ENCODE data around the gene FIGN.

Gene FIGN

DNA sequence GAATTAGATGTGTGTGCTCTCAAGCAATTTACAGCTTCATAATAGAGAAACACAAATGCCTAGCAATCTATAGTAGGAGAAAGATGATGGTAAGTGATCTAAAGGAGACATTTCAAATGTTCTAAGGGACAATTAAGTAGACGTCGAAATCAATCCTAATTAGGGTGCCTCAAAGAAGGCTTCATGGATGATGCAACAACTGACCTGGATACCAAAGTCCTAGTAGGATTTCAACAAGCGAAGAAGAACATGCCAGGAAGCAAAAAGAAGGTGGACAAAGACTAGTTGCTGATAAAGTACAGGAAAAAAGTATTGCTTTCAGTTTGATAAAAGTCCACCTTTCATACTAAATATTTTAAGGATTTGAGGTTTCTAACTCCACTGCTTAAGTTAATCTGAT, 12.5 kb downstream of the FIGN start:
- TF ChIP-seq, protein P1, sequence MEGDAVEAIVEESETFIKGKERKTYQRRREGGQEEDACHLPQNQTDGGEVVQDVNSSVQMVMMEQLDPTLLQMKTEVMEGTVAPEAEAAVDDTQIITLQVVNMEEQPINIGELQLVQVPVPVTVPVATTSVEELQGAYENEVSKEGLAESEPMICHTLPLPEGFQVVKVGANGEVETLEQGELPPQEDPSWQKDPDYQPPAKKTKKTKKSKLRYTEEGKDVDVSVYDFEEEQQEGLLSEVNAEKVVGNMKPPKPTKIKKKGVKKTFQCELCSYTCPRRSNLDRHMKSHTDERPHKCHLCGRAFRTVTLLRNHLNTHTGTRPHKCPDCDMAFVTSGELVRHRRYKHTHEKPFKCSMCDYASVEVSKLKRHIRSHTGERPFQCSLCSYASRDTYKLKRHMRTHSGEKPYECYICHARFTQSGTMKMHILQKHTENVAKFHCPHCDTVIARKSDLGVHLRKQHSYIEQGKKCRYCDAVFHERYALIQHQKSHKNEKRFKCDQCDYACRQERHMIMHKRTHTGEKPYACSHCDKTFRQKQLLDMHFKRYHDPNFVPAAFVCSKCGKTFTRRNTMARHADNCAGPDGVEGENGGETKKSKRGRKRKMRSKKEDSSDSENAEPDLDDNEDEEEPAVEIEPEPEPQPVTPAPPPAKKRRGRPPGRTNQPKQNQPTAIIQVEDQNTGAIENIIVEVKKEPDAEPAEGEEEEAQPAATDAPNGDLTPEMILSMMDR (IDR thresholded peaks at IDR 0.05; ENCODE audit: insufficient read depth, low read length, poor library complexity, severe bottlenecking) = no peak
- Histone ChIP-seq H3K4me3 (replicated peaks; ENCODE audit: low read depth, low read length) (no peak overlapping the region), H3K27me3 (replicated peaks; ENCODE audit: control insufficient read depth, insufficient read depth, low read length) (no peaks in the 10 kb centered on the region), H3K36me3 (ENCODE audit: control insufficient read depth, insufficient read depth, low read length) (no peaks in the 10 kb centered on the region)
- no peak for DNase-seq (ENCODE audit: extremely low read depth, insufficient read length)

DNA sequence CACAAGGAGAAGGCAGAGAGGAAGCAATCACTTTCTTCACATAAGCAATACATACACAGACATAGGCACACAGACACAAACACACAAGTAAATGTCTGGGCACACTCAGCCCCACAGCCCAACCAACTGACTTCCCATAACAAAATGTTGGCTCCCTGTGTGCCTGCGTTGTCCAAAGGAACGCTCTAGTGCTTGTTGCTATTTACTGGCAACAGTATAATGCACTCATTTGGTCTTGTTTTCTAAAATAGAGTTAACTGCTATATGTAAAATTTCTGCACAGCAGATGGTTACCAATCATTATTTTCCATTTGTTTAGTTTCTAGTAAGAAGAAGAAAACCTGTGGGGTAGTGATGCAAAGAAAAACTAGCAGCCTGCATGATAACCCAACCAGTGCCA, 16.5 kb downstream of the FIGN start:
- no peak for DNase-seq (ENCODE audit: extremely low read depth, insufficient read length)
- no peak overlapping the region for H3K4me3 ChIP-seq (replicated peaks; ENCODE audit: low read depth, low read length)
- TF ChIP-seq, protein P1 (IDR thresholded peaks at IDR 0.05; ENCODE audit: insufficient read depth, low read length, poor library complexity, severe bottlenecking) = no peak
- no peaks in the 10 kb centered on the region for H3K36me3 ChIP-seq (ENCODE audit: control insufficient read depth, insufficient read depth, low read length)
- no peaks in the 10 kb centered on the region for H3K27me3 ChIP-seq (replicated peaks; ENCODE audit: control insufficient read depth, insufficient read depth, low read length)

DNA sequence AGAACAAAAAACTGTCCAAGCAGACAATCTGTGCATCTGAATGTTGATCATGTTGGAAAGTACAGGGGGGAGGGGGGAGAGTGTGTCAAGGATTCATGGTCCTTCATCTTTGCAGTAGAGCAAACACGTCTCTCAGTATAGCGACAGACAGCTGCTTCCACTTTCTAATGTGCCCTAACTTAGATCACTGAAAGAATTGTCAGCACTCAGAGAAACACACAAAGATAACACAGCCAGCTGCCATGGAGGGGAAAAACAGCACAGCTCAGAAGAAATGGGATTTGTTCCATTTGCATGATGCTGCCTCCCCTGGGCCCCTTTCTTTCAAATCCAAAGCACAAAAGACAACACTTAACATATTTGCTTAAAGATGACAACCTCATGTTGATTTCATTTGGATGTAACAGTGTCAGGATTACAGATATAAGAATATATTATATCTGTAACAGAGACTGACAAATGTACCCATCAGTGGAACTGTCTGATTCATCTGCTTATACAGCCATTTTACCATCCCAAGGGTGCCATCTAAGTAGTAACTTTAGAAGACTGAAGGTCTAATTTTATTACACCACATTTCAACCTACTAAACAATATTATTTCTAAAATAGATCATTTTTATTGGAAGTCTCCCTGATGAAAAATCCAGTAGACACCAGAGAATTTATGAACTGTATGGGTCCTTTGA, 17.7 kb downstream of the FIGN start:
- Histone ChIP-seq H3K27me3 (replicated peaks; ENCODE audit: control insufficient read depth, insufficient read depth, low read length) (no peaks in the 10 kb centered on the region), H3K36me3 (ENCODE audit: control insufficient read depth, insufficient read depth, low read length) (no peaks in the 10 kb centered on the region), H3K4me3 (replicated peaks; ENCODE audit: low read depth, low read length) (no peak overlapping the region)
- TF ChIP-seq, protein P1 (IDR thresholded peaks at IDR 0.05; ENCODE audit: insufficient read depth, low read length, poor library complexity, severe bottlenecking) = no peak
- no peak for DNase-seq (ENCODE audit: extremely low read depth, insufficient read length)

DNA sequence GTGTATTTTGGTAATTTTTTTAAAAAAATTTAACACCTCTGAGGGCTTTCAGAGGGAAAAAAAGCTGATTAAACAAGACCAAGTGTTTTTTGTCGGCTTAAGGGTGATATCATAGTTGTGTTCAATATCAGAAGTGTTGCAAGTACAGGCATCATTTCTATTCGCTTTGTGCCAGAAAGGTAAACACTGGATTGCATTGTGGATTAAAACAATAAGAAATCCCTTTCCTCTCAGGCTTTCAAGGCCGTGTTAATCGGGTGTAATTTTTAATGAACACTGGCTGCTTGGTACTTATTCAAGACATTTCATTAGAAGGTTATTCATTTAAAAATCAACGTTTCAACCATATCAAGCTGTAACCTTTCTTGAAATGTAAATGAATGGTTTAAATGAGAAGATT, 18.3 kb downstream of the FIGN start:
- Histone ChIP-seq H3K4me3 (replicated peaks; ENCODE audit: low read depth, low read length) (no peak overlapping the region), H3K27me3 (replicated peaks; ENCODE audit: control insufficient read depth, insufficient read depth, low read length) (no peaks in the 10 kb centered on the region), H3K36me3 (ENCODE audit: control insufficient read depth, insufficient read depth, low read length) (no peaks in the 10 kb centered on the region)
- no peak for DNase-seq (ENCODE audit: extremely low read depth, insufficient read length)
- TF ChIP-seq, protein P1 (IDR thresholded peaks at IDR 0.05; ENCODE audit: insufficient read depth, low read length, poor library complexity, severe bottlenecking) = no peak

DNA sequence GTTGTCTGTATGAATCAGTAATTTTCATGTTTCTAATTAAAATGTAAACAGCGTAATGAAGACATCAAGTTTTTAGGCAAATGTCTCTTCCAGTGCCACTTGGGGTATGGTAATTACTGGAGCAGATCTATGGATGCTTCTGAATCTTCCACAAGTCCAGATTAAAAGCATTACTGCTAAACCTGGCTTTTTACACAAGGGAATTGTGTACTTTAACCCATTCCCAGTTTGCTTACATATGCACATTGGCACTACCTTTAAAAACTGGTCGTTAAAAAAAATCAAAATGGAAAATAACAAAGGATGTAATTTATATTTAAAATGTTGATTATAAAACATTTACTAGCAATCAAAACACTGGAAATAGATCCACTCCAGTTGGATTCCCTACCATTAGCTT, 19.7 kb downstream of the FIGN start:
- no peaks in the 10 kb centered on the region for H3K27me3 ChIP-seq (replicated peaks; ENCODE audit: control insufficient read depth, insufficient read depth, low read length)
- H3K36me3 ChIP-seq (ENCODE audit: control insufficient read depth, insufficient read depth, low read length) = no peaks in the 10 kb centered on the region
- no peak for DNase-seq (ENCODE audit: extremely low read depth, insufficient read length)
- TF ChIP-seq, protein P1 (IDR thresholded peaks at IDR 0.05; ENCODE audit: insufficient read depth, low read length, poor library complexity, severe bottlenecking) = no peak
- no peak overlapping the region for H3K4me3 ChIP-seq (replicated peaks; ENCODE audit: low read depth, low read length)

DNA sequence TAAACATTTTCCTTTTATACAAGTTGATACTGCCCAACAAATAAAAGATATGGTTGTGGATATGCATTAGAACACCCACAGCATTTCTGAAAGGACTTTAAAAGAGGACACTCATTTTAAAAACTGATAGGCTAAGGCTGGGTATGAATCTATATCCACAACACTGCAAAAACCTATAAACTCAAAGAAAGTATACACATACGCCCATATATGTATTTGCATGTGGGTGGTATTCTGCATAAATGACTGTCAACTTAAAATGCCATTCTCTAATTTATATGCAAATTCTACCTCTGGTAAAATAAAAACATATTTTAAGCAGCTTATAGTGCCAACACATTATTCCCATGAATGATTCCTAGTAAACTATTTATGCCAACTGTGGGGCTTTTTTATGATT, 20.1 kb downstream of the FIGN start:
- no peak for DNase-seq (ENCODE audit: extremely low read depth, insufficient read length)
- Histone ChIP-seq H3K27me3 (replicated peaks; ENCODE audit: control insufficient read depth, insufficient read depth, low read length) (no peaks in the 10 kb centered on the region), H3K36me3 (ENCODE audit: control insufficient read depth, insufficient read depth, low read length) (no peaks in the 10 kb centered on the region), H3K4me3 (replicated peaks; ENCODE audit: low read depth, low read length) (no peak overlapping the region)
- TF ChIP-seq, protein P1 (IDR thresholded peaks at IDR 0.05; ENCODE audit: insufficient read depth, low read length, poor library complexity, severe bottlenecking) = no peak

Measured in GM06990 (cell line).